Measurements from ENCODE around the gene MIPOL1.

DNA sequence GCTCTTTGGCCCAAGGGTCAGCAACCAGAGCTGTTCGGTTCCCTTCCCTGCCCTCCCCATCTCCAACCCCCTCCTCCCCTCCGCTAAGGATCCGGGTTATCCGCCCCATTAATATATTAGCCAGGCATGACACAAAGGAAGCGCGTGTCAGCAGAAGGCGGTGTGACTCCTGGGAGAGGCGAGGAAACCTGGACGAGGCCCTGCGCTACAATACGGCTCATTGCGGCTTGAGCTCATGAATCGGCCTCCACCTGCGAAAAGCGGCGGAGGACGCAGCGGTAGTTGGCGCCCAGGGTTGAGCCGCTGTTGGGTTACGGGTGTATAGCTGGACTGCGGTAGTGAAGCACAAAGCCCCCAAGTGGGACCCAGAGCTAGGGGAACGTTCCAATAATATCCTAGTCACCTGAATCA is 387.4 kb downstream of the MIPOL1 start:
- TF ChIP-seq EZH2 (IDR thresholded peaks at IDR 0.05; ENCODE audit: insufficient read depth, poor library complexity, severe bottlenecking) = no peak
- TF ChIP-seq EZH2phosphoT487 (IDR thresholded peaks at IDR 0.05; ENCODE audit: insufficient read depth, low read depth) = no peak
